SHP77 treated with DMSO at 0.1 percent for 48 hours (cell line): Measurements from ENCODE around the gene TAS2R1.

ENCODE experiments used
- DNase-seq: peaks from one replicate; lab custom pipeline; 2025; lab: John Stamatoyannopoulos, UW

The TAS2R1 gene

GRCh38 chr5:9587135-9587534, 43.0 kb downstream of the TAS2R1 start:
- no peak for DNase-seq

GRCh38 chr5:9582406-9582805, 47.7 kb downstream of the TAS2R1 start:
- no peak for DNase-seq
